Thyroid gland (tissue), 4 donors: ENCODE measurements around the gene ARHGEF4. TPM values are rescaled to one million over a fixed set of nuclear protein-coding genes. Genes with fewer than 3 reads are reported as not detected.
A peak's percentile ranks its signal among the peaks of the same experiment; 100 is the strongest.

ENCODE experiments used
- DNase-seq, 2 donors: peaks; one replicate each; pipeline ENCODE4 v3.0.0-alpha.2; 2019
- H3K27ac ChIP-seq, 3 donors: fragments of 200-600 bp; sonication (generic); 1 replicate in 2 of 3; 2 replicates in 1 of 3; pipeline ENCODE4 v1.5.1; 2016 to 2019; ENCODE audit warnings: mild to moderate bottlenecking in 1 of 3, moderate library complexity in 1 of 3
- H3K27me3 ChIP-seq: fragments of 200-600 bp; sonication (generic); one replicate; pipeline ENCODE4 v1.5.1; 2019
- H3K36me3 ChIP-seq, 2 donors: fragments of 200-600 bp; sonication (generic); one replicate each; pipeline ENCODE4 v1.5.1; 2016 to 2019
- H3K4me1 ChIP-seq, 2 donors: fragments of 200-600 bp; sonication (generic); one replicate each; pipeline ENCODE4 v1.5.1; 2017 to 2019
- H3K4me3 ChIP-seq, 3 donors: fragments of 200-600 bp; sonication (generic); replicated peaks in 1 of 3; 1 replicate in 2 of 3; 2 replicates in 1 of 3; pipeline ENCODE4 v1.5.1; 2016; ENCODE audit warnings: mild to moderate bottlenecking in 1 of 3
- H3K9me3 ChIP-seq: fragments of 200-600 bp; sonication (generic); one replicate; pipeline ENCODE4 v1.5.1; 2017
- CTCF ChIP-seq, 6 experiments: fragments of 200-600 bp in 3 of 6; fragments of 450-650 bp in 3 of 6; sonication (generic) in 3 of 6; IDR thresholded peaks; one replicate each; pipeline ENCODE4 v1.5.1; 2016 to 2019; ENCODE audit warnings: antibody characterized with exemption in 6 of 6, mild to moderate bottlenecking in 2 of 6, inconsistent platforms in 1 of 6, moderate library complexity in 1 of 6
- POLR2A ChIP-seq, 2 donors: fragments of 450-650 bp; IDR thresholded peaks; one replicate each; pipeline ENCODE4 v1.6.1; 2017; ENCODE audit warnings: antibody characterized with exemption in 2 of 2, mild to moderate bottlenecking in 2 of 2, moderate library complexity in 1 of 2
- WGBS, 2 donors: methylation state at CpG; one replicate each; pipeline ENCODE4 v1.1.5; 2017; 5-methylcytosine and 5-hydroxymethylcytosine counted together
- intact Hi-C: fragments of 100-400 bp; cut with DNase I; formaldehyde crosslinking; loops from one replicate; pipeline ENCODE4 v1.15.1; 2023
- total RNA-seq, 4 donors: library from RNA; depleted of rRNA; stranded (reverse); fragments of >200 nt; gene quantifications; one replicate each; pipeline ENCODE4 v1.2.3, GENCODE V29; 2016

ARHGEF4 gene
- total RNA-seq, 4 donors from 2014 or later, result 15.6 to 24.3 (median 22.5) TPM

- Histone ChIP-seq H3K27ac (peak overlapping the region; percentile 37 to 70 (median 53)), H3K27me3 (no peaks in the 10 kb centered on the region), H3K4me1 (peaks cover 16 to 17% of the 10 kb centered on the region in 2 donors), H3K9me3 (no peaks in the 10 kb centered on the region), H3K36me3 (no peaks in the 10 kb centered on the region), H3K4me3 (no peak overlapping the region)
- intact Hi-C loops, result no loop called here
- peak; percentile 92 to 93 for DNase-seq
- TF ChIP-seq CTCF (IDR thresholded peaks at IDR 0.05) (no peak), POLR2A (IDR thresholded peaks at IDR 0.05) (no peak)
- 22% methylated on average over 8 of the region's 8 CpGs for WGBS, 2 donors
Observed at GRCh38 chr2:131016826-131017741, 180.4 kb downstream of the ARHGEF4 start.

- TF ChIP-seq POLR2A (IDR thresholded peaks at IDR 0.05) (no peak), CTCF (IDR thresholded peaks at IDR 0.05) (no peak)
- Histone ChIP-seq H3K9me3 (no peaks in the 10 kb centered on the region), H3K27ac (no peak overlapping the region), H3K27me3 (no peaks in the 10 kb centered on the region), H3K36me3 (no peaks in the 10 kb centered on the region), H3K4me3 (no peak overlapping the region), H3K4me1 (no peaks in the 10 kb centered on the region)
- no peak for DNase-seq
- intact Hi-C loops, result no loop called here
- 71 to 91% methylated on average over 1 of the region's 1 CpG for WGBS, 2 donors
Observed at GRCh38 chr2:131022731-131023130, 186.0 kb downstream of the ARHGEF4 start.

GRCh38 chr2:131023758-131024157 lies 187.0 kb downstream of the ARHGEF4 start:
- intact Hi-C loops, result no loop called here
- Histone ChIP-seq H3K4me3 (no peak overlapping the region), H3K27me3 (no peaks in the 10 kb centered on the region), H3K4me1 (no peaks in the 10 kb centered on the region), H3K27ac (no peak overlapping the region), H3K9me3 (no peaks in the 10 kb centered on the region), H3K36me3 (no peaks in the 10 kb centered on the region)
- 95 to 96% methylated on average over 1 of the region's 1 CpG for WGBS, 2 donors
- DNase-seq, result no peak
- no peak for TF ChIP-seq CTCF (IDR thresholded peaks at IDR 0.05)
- TF ChIP-seq POLR2A (IDR thresholded peaks at IDR 0.05), result no peak

- WGBS, 2 donors, result 56 to 62% methylated on average over 5 of the region's 5 CpGs
- intact Hi-C loops, result no loop called here
Observed at GRCh38 chr2:131026919-131027318, 190.2 kb downstream of the ARHGEF4 start.

More at GRCh38 chr2:131026919-131027318, 190.2 kb downstream of the ARHGEF4 start:
- Histone ChIP-seq H3K27ac (no peak overlapping the region), H3K4me1 (no peaks in the 10 kb centered on the region), H3K27me3 (no peaks in the 10 kb centered on the region), H3K9me3 (no peaks in the 10 kb centered on the region), H3K4me3 (no peak overlapping the region), H3K36me3 (no peaks in the 10 kb centered on the region)
- TF ChIP-seq POLR2A (IDR thresholded peaks at IDR 0.05), result no peak
- TF ChIP-seq CTCF (IDR thresholded peaks at IDR 0.05), result no peak
- no peak for DNase-seq
